DOHH2 (cell line): ENCODE data around the gene ITGA3.

Experiments used
- CTCF ChIP-seq: fragments of 200-600 bp; sonication (generic); IDR thresholded peaks from one replicate; pipeline ENCODE4 v1.5.1; 2014; ENCODE audit warnings: antibody characterized with exemption, mild to moderate bottlenecking, low read depth, low read length; ENCODE audit not compliant: poor library complexity, severe bottlenecking
- EZH2phosphoT487 ChIP-seq: fragments of 200-600 bp; sonication (generic); IDR thresholded peaks from 2 replicates; pipeline ENCODE4 v1.6.1; 2017; ENCODE audit warnings: borderline replicate concordance, mild to moderate bottlenecking, antibody characterized with exemption, low read length, moderate library complexity, mixed read lengths

- TF ChIP-seq CTCF (peak; percentile 13), EZH2phosphoT487 (no peak)
Measured at GRCh38 chr17:50071692-50072091, 15.8 kb downstream of the ITGA3 start.
